Heart left ventricle (tissue), 13 donors: Measurements from ENCODE around the gene ADIPOR1.

Experiments used
- POLR2A ChIP-seq, 2 donors: fragments of 450-650 bp; IDR thresholded peaks; one replicate each; pipeline ENCODE4 v1.6.1; 2017; ENCODE audit warnings: antibody characterized with exemption in 2 of 2, mild to moderate bottlenecking in 2 of 2, moderate library complexity in 2 of 2
- TF ChIP-seq, protein P1 (sequence below), 12 donors: fragments of 200-600 bp; sonication (generic) in 4 of 12; IDR thresholded peaks; one replicate each; pipeline versions ENCODE4 v1.5.0 to v1.8.0; 2018 to 2022; ENCODE audit warnings: antibody characterized with exemption in 12 of 12, mild to moderate bottlenecking in 5 of 12
- donor health status: ischemic (EF 13 %, LVEDD 7.1; RV severe dilation, severe dysfunction).
- donor health status: DM: no; HTN: yes; CAD: no.
- donor health status: DM: no; HTN: no; CAD: no.
- donor health status: ischemic (EF 25% LVEDD 6.9; RV normal size, moderate dysfunction).
- donor health status: ischemic (EF 25% LVEDD 5.7; RV mildly dilated, moderate dysfunction).
- donor health status: ischemic (EF 35%, LVEDD 5.7; RV mildly dilated, moderate dysfunction).
- donor health status: nonischemic (EF 11% LVEDD 7.7; RV severe dilation, severe dysfunction).
- donor health status: DM: yes; HTN: yes; CAD: no.
- donor health status: PGD.
- donor health status: ischemic (EF 29% LVEDD 5.4; RV normal size, mild dysfunction).
- donor health status: nonischemic (EF 23%, LVEDD 6.1; RV moderate dilation, normal function).

DNA sequence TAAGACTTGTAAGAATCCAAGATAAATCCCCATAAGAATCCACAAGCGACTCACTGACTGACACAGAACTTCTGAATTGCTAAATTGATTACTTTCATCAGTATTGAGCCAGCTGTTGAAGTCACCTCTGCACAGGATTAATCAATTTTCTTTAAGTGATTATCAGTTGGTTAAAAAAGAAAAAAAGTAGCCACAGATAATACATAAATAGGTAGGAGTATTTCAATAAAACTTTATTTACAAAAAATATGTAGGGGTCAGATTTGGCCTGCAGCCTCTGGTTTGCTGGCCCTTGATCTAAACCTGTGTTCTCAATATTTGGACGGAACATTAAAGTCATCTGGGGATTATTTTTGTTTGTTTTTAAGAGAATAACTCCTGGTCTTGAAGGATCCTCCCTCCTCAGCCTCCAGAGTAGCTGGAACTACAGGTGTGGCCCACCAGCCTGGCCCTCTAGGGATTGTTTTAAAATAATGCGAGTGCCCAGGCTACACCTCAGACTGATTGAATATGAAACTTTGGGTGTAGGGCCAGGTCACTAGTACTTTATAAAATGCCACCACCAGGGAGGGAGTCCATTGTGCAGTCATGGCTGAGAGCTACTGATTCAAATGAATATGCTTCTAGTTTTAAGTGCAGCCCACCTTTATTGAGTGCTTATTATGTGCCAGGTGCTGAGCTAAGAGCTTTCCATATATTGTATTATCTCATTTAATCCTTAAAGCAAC is 42.3 kb upstream of the ADIPOR1 start:
- TF ChIP-seq, protein P1, sequence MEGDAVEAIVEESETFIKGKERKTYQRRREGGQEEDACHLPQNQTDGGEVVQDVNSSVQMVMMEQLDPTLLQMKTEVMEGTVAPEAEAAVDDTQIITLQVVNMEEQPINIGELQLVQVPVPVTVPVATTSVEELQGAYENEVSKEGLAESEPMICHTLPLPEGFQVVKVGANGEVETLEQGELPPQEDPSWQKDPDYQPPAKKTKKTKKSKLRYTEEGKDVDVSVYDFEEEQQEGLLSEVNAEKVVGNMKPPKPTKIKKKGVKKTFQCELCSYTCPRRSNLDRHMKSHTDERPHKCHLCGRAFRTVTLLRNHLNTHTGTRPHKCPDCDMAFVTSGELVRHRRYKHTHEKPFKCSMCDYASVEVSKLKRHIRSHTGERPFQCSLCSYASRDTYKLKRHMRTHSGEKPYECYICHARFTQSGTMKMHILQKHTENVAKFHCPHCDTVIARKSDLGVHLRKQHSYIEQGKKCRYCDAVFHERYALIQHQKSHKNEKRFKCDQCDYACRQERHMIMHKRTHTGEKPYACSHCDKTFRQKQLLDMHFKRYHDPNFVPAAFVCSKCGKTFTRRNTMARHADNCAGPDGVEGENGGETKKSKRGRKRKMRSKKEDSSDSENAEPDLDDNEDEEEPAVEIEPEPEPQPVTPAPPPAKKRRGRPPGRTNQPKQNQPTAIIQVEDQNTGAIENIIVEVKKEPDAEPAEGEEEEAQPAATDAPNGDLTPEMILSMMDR (IDR thresholded peaks at IDR 0.05) = no peak
- no peak for TF ChIP-seq POLR2A (IDR thresholded peaks at IDR 0.05)
